AG04450 (cell line): ENCODE results near the gene DCAF5. TPM values are rescaled to one million over a fixed set of nuclear protein-coding genes. Genes with fewer than 3 reads are reported as not detected.

Experiments used
- CTCF ChIA-PET: fragments of 300-600, 350-600 bp; formaldehyde crosslinking; extraction: SDS; loops from one replicate; lab custom pipeline; 2022; ENCODE audit warnings: antibody characterized with exemption, inconsistent platforms; lab: Charles Lee
- POLR2A ChIA-PET: fragments of 350-600 bp; formaldehyde crosslinking; extraction: SDS; loops from one replicate; lab custom pipeline; 2021; ENCODE audit warnings: antibody characterized with exemption, inconsistent platforms; lab: Yijun Ruan, JAX
- DNase-seq: peaks from one replicate; pipeline ENCODE4 v3.0.0-alpha.2; 2011; ENCODE audit warnings: low read depth, low spot score
- H3K27ac ChIP-seq: one replicate; pipeline ENCODE4 v1.5.1; 2012; ENCODE audit warnings: low read depth, low read length, control low read depth
- H3K27me3 ChIP-seq: one replicate; pipeline ENCODE4 v1.6.0; 2012; ENCODE audit warnings: low read length; ENCODE audit not compliant: control insufficient read depth, insufficient read depth
- H3K4me3 ChIP-seq: 2 replicates; pipeline ENCODE4 v1.5.1; 2011; ENCODE audit warnings: mild to moderate bottlenecking, low read depth, low read length, control low read depth
- H3K9me3 ChIP-seq: 2 replicates; pipeline ENCODE4 v1.5.1; 2012; ENCODE audit warnings: low read length; ENCODE audit not compliant: control insufficient read depth, insufficient read depth
- polyA plus RNA-seq: library from polyadenylated mRNA; depleted of rRNA; stranded (reverse); fragments of >200 nt; gene quantifications from 2 replicates; pipeline ENCODE4 v1.2.3, GENCODE V29; 2011; rRNA removed
- small RNA-seq: library from RNA; depleted of rRNA; stranded (forward); fragments of <200 nt; gene quantifications from one replicate; pipeline ENCODE3, GENCODE V24; 2012; ENCODE audit warnings: low read depth; ENCODE audit not compliant: insufficient read length
- TF ChIP-seq, protein P1 (sequence below): IDR thresholded peaks from 2 replicates; pipeline ENCODE4 v1.5.1; 2011; ENCODE audit warnings: low read depth, low read length, control low read depth, inconsistent platforms

DCAF5 gene
- polyA plus RNA-seq, 1 experiment, result 32.4 TPM

DNA sequence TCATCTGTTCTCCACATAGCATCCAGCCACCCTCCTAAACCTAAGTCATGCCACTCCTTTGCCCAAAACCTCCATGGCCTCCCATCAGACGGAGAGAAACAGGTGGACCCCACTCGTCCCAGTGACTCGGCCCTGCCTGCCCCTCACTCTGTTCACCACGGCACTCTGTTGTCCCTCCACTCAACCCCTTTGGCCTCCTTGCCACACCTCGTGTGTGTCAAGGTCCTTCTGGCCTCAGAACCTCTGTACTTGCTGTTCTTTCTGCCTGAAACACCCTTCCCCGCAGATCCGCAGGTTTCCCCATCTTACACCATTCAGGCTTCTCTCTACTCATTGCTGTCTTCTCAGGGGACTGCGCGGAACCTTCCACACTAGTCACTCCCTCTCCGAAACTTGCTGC is 149.3 kb downstream of the DCAF5 start:
- H3K9me3 ChIP-seq, result no peaks in the 10 kb centered on the region

GRCh38 chr14:69002069-69002468 is 150.8 kb downstream of the DCAF5 start:
- H3K27ac ChIP-seq, result no peak overlapping the region
- no peaks in the 10 kb centered on the region for H3K27me3 ChIP-seq
- ChIA-PET POLR2A (interaction anchor here (1.0 kb wide), 1 partner anchor 10 kb away, joined by 3 read pairs; no protein-coding TSS in a partner anchor), CTCF (interaction anchor here (1.3 kb wide), 1 partner anchor 91 kb away, joined by 3 read pairs; no protein-coding TSS in a partner anchor)
- no peak for DNase-seq
- no peaks in the 10 kb centered on the region for H3K9me3 ChIP-seq
- no peak overlapping the region for H3K4me3 ChIP-seq
- TF ChIP-seq, protein P1, sequence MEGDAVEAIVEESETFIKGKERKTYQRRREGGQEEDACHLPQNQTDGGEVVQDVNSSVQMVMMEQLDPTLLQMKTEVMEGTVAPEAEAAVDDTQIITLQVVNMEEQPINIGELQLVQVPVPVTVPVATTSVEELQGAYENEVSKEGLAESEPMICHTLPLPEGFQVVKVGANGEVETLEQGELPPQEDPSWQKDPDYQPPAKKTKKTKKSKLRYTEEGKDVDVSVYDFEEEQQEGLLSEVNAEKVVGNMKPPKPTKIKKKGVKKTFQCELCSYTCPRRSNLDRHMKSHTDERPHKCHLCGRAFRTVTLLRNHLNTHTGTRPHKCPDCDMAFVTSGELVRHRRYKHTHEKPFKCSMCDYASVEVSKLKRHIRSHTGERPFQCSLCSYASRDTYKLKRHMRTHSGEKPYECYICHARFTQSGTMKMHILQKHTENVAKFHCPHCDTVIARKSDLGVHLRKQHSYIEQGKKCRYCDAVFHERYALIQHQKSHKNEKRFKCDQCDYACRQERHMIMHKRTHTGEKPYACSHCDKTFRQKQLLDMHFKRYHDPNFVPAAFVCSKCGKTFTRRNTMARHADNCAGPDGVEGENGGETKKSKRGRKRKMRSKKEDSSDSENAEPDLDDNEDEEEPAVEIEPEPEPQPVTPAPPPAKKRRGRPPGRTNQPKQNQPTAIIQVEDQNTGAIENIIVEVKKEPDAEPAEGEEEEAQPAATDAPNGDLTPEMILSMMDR, result peak; percentile 17; the same call in 1 of the 2 replicates

More for the DNA sequence above, 149.3 kb downstream of the DCAF5 start:
- no peak for DNase-seq
- Histone ChIP-seq H3K27ac (no peak overlapping the region), H3K27me3 (no peaks in the 10 kb centered on the region), H3K4me3 (no peak overlapping the region)
- ChIA-PET CTCF (no interaction called here), POLR2A (no interaction called here)
- TF ChIP-seq, protein P1, result no peak

GRCh38 chr14:69001375-69001774 is 151.5 kb downstream of the DCAF5 start:
- ChIA-PET CTCF (interaction anchor here (1.3 kb wide), 1 partner anchor 90 kb away, joined by 3 read pairs; no protein-coding TSS in a partner anchor), POLR2A (no interaction called here)
- no peaks in the 10 kb centered on the region for H3K9me3 ChIP-seq
- no peak overlapping the region for H3K27ac ChIP-seq
- H3K4me3 ChIP-seq, result no peak overlapping the region
- no peaks in the 10 kb centered on the region for H3K27me3 ChIP-seq
- no peak for DNase-seq
- TF ChIP-seq, protein P1, result no peak

Small RNAs within 50 kb of the gene (small RNA-seq; reads per million reads assigned to genes)
- gene RF00019, result not detected
- not detected for gene RPS29P1

Other genes with a start within 250 kb of the DCAF5 start
- gene ACTN1, start 173.8 kb downstream of the DCAF5 start, polyA plus RNA-seq, result 641 and 751 TPM in 2 replicates
- 15.3 and 16.7 TPM in 2 replicates for gene EXD2, start 38.4 kb upstream of the DCAF5 start, polyA plus RNA-seq
- gene GALNT16, start 107.0 kb upstream of the DCAF5 start, polyA plus RNA-seq, result 1.3 and 1.6 TPM in 2 replicates
- 110 and 164 TPM in 2 replicates for gene ERH, start 245.2 kb upstream of the DCAF5 start, polyA plus RNA-seq
- 69.5 and 82.2 TPM in 2 replicates for gene SLC39A9, start 245.6 kb upstream of the DCAF5 start, polyA plus RNA-seq